Posterior vena cava (tissue), 2 donors: ENCODE measurements around the gene SVIL. TPM values are rescaled to one million over a fixed set of nuclear protein-coding genes. Genes with fewer than 3 reads are reported as not detected.
"Not testable (repeated sequence)": the region's sequence is repeated elsewhere in the genome, so short reads cannot be mapped to it uniquely, and the experiment has no call there.

Experiments
- DNase-seq: peaks from one replicate; pipeline ENCODE4 v3.0.0-alpha.2; 2020; ENCODE audit warnings: low spot score
- intact Hi-C, 2 donors: fragments of 100-400 bp; cut with DNase I; formaldehyde crosslinking; loops; one replicate each; pipeline versions ENCODE4 v1.14.1 to v1.14.2; 2022 to 2023
- total RNA-seq, 2 donors: library from RNA; stranded (reverse); fragmentation: NEBNext Ultra II Directional; extraction: Animal tissue kit (Norgen Biotek cat#: 25700); gene quantifications; one replicate each; pipeline ENCODE4 v1.2.1, GENCODE V29; 2021
- donor health status: DM: yes; HTN: yes; CAD: no.
- donor health status: DM: yes; HTN: yes; CAD: no.

Gene SVIL
- total RNA-seq, 2 donors from 2014 or later = 300 to 417 TPM

GRCh38 chr10:29588629-29589421 is 45.9 kb downstream of the SVIL start:
- no peak for DNase-seq
- intact Hi-C loops = no loop called here

GRCh38 chr10:29587750-29588628 is 46.8 kb downstream of the SVIL start:
- DNase-seq, intact Hi-C loops: not testable (repeated sequence)

- intact Hi-C loops, DNase-seq: not testable (repeated sequence)
Measured at GRCh38 chr10:29587102-29587749, 47.5 kb downstream of the SVIL start.

- DNase-seq = no peak
- intact Hi-C loops = no loop called here
Measured at GRCh38 chr10:29586509-29586908, 48.3 kb downstream of the SVIL start.

GRCh38 chr10:29585488-29585976 is 49.2 kb downstream of the SVIL start:
- intact Hi-C loops = no loop called here
- no peak for DNase-seq

- intact Hi-C loops = no loop called here
- DNase-seq = no peak
Measured at GRCh38 chr10:29584436-29584835, 50.3 kb downstream of the SVIL start.

- intact Hi-C loops = no loop called here
- no peak for DNase-seq
Measured at GRCh38 chr10:29583674-29584073, 51.1 kb downstream of the SVIL start.

- intact Hi-C loops, DNase-seq: not testable (repeated sequence)
Measured at GRCh38 chr10:29582769-29583168, 52.0 kb downstream of the SVIL start.

- DNase-seq = no peak
- intact Hi-C loops = no loop called here
Measured at GRCh38 chr10:29579455-29579970, 55.3 kb downstream of the SVIL start.

GRCh38 chr10:29578457-29578856 is 56.3 kb downstream of the SVIL start:
- no peak for DNase-seq
- intact Hi-C loops = no loop called here

GRCh38 chr10:29576681-29577080 is 58.1 kb downstream of the SVIL start:
- DNase-seq = no peak
- intact Hi-C loops = no loop called here

- intact Hi-C loops = no loop called here
Measured at GRCh38 chr10:29575098-29575455, 59.7 kb downstream of the SVIL start.

GRCh38 chr10:29574212-29575097 is 60.3 kb downstream of the SVIL start:
- intact Hi-C loops, DNase-seq: not testable (repeated sequence)

More at GRCh38 chr10:29575098-29575455, 59.7 kb downstream of the SVIL start:
- DNase-seq = no peak

GRCh38 chr10:29570248-29570647 is 64.5 kb downstream of the SVIL start:
- DNase-seq, intact Hi-C loops: not testable (repeated sequence)

GRCh38 chr10:29569795-29570194 is 65.0 kb downstream of the SVIL start:
- intact Hi-C loops = no loop called here
- DNase-seq = no peak

GRCh38 chr10:29567003-29567402 is 67.8 kb downstream of the SVIL start:
- intact Hi-C loops = no loop called here
- DNase-seq = no peak

- intact Hi-C loops, DNase-seq: not testable (repeated sequence)
Measured at GRCh38 chr10:29566209-29566608, 68.6 kb downstream of the SVIL start.

GRCh38 chr10:29563420-29564035 is 71.2 kb downstream of the SVIL start:
- no peak for DNase-seq
- intact Hi-C loops = no loop called here
